GM12878 (cell line): ENCODE results near the gene GANC. TPM values are rescaled to one million over a fixed set of nuclear protein-coding genes. Genes with fewer than 3 reads are reported as not detected.

Experiments
- ATAC-seq: fragments of 200-7000 bp; cut with Tn5 transposase; 3 replicates; pipeline ENCODE4 v1.9.1; 2020; ENCODE audit warnings: mild to moderate bottlenecking, moderate library complexity
- BruUV-seq: library from RNA; stranded (reverse); fragments of 400-500 nt; replicated peaks from 2 replicates; lab custom pipeline; 2021; lab: Mats Ljungman, UMichigan
- CTCF ChIA-PET: fragments of 300-600 bp; sonication (Branson Sonifier 250); formaldehyde crosslinking; extraction: SDS; loops from one replicate; lab custom pipeline; 2021; ENCODE audit warnings: inconsistent platforms; lab: Yijun Ruan, JAX
- POLR2A ChIA-PET: fragments of 350-600 bp; formaldehyde crosslinking; extraction: SDS; loops from one replicate; lab custom pipeline; 2021; ENCODE audit warnings: inconsistent platforms; lab: Charles Lee
- RAD21 ChIA-PET: fragments of 300-600 bp; sonication (Branson Sonifier 250); formaldehyde crosslinking; loops from one replicate; lab custom pipeline; 2023; ENCODE audit warnings: antibody characterized with exemption; ENCODE audit not compliant: unreplicated experiment; lab: Charles Lee
- SMC1A ChIA-PET: fragments of 300-600 bp; sonication (Branson Sonifier 250); formaldehyde crosslinking; loops from one replicate; lab custom pipeline; 2023; ENCODE audit not compliant: unreplicated experiment, uncharacterized antibody; lab: Charles Lee
- DNase-seq: peaks from one replicate; pipeline ENCODE4 v3.0.0-alpha.2; 2011; ENCODE audit warnings: low read depth, low spot score
- FAIRE-seq: peaks from 3 replicates; lab custom pipeline; 2011; peaks lifted over from hg19 to GRCh38; lab: Jason Lieb, UNC
- H2AFZ ChIP-seq: 2 replicates; pipeline ENCODE4 v1.6.0; 2011; ENCODE audit warnings: low read depth, low read length, control low read depth; ENCODE audit not compliant: control insufficient read depth
- H3K27ac ChIP-seq: 2 replicates; pipeline ENCODE4 v1.5.1; 2011; ENCODE audit warnings: control low read depth; ENCODE audit not compliant: control insufficient read depth, insufficient read depth
- H3K27me3 ChIP-seq, 2 experiments: replicated peaks in 1 of 2; 2 replicates each; pipeline versions ENCODE4 v1.6.0 to v1.6.1; 2011; ENCODE audit warnings: low read length in 1 of 2; ENCODE audit not compliant: control insufficient read depth in 2 of 2, insufficient read depth in 2 of 2
- H3K36me3 ChIP-seq, 2 experiments: 2 replicates each; pipeline ENCODE4 v1.5.1; 2011; ENCODE audit warnings: low read length in 1 of 2; ENCODE audit not compliant: control insufficient read depth in 2 of 2, insufficient read depth in 2 of 2
- H3K4me1 ChIP-seq: 2 replicates; pipeline ENCODE4 v1.6.1; 2011; ENCODE audit warnings: mild to moderate bottlenecking, low read length, moderate library complexity, mixed read lengths; ENCODE audit not compliant: control insufficient read depth, insufficient read depth
- H3K4me2 ChIP-seq: 2 replicates; pipeline ENCODE4 v1.6.0; 2011; ENCODE audit warnings: control low read depth; ENCODE audit not compliant: control insufficient read depth, insufficient read depth
- H3K4me3 ChIP-seq: fragments of 200-600 bp; sonication (generic); 2 replicates; pipeline ENCODE4 v1.5.1; 2016
- H3K79me2 ChIP-seq: 2 replicates; pipeline ENCODE4 v1.6.0; 2011; ENCODE audit warnings: low read length; ENCODE audit not compliant: control insufficient read depth, insufficient read depth
- H3K9ac ChIP-seq: 2 replicates; pipeline ENCODE4 v1.8.0; 2011; ENCODE audit warnings: low read length, control low read depth, mixed read lengths; ENCODE audit not compliant: control insufficient read depth, insufficient read depth
- H3K9me3 ChIP-seq: replicated peaks from 3 replicates; pipeline ENCODE4 v1.5.1; 2011; ENCODE audit warnings: mild to moderate bottlenecking, low read length; ENCODE audit not compliant: control insufficient read depth, insufficient read depth
- H4K20me1 ChIP-seq: 2 replicates; pipeline ENCODE4 v1.6.0; 2011; ENCODE audit not compliant: control insufficient read depth, insufficient read depth
- GATAD2B ChIP-seq: fragments of 450-650 bp; conservative IDR thresholded peaks from 2 replicates; pipeline ENCODE4 v1.6.1; 2017; ENCODE audit warnings: low read depth, mild to moderate bottlenecking, moderate library complexity
- LARP7 ChIP-seq: fragments of 450-650 bp; IDR thresholded peaks from 2 replicates; pipeline ENCODE4 v1.6.1; 2017; ENCODE audit warnings: mild to moderate bottlenecking
- NBN ChIP-seq: fragments of 450-650 bp; IDR thresholded peaks from 2 replicates; pipeline ENCODE4 v1.6.1; 2016
- ZBED1 ChIP-seq: IDR thresholded peaks from 2 replicates; pipeline ENCODE4 v1.6.1; 2016; ENCODE audit warnings: borderline replicate concordance
- ZNF622 ChIP-seq: fragments of 450-650 bp; IDR thresholded peaks from 2 replicates; pipeline ENCODE4 v1.6.1; 2017; ENCODE audit warnings: mild to moderate bottlenecking, inconsistent platforms
- WGBS: methylation state at CpG from one replicate; pipeline ENCODE4 v1.1.6; 2016; ENCODE audit warnings: low lambda C conversion rate; ENCODE audit not compliant: insufficient replicate concordance, insufficient coverage; ENCODE audit errors: missing lambda C conversion rate; 5-methylcytosine and 5-hydroxymethylcytosine counted together
- in situ Hi-C: fragments of 300-500 bp; cut with MboI; formaldehyde crosslinking; loops from 9 replicates; pipeline ENCODE4 v1.14.3; 2018; ENCODE audit warnings: mixed read lengths
- intact Hi-C: fragments of 100-400 bp; cut with micrococcal nuclease; formaldehyde crosslinking; loops from one replicate; pipeline ENCODE4 v1.14.2; 2022; ENCODE audit not compliant: unreplicated experiment
- polyA plus RNA-seq, 11 experiments: library from polyadenylated mRNA; depleted of rRNA in 4 of 11; unstranded in 6 of 11; stranded (reverse) in 5 of 11; fragments of >200 nt; fragmentation: Nextera tagmentation in 4 of 11; fragmentation: Illumina TruSeq in 1 of 11; extraction: Ambion mirVana in 4 of 11; extraction: Trizol in 1 of 11; gene quantifications; 1 replicate in 1 of 11; 2 replicates in 10 of 11; pipeline versions ENCODE4 v1.2.1 to v1.2.3, GENCODE V29; 2011 to 2016; ENCODE audit warnings: inconsistent platforms in 2 of 11, missing spikeins in 2 of 11, low read depth in 1 of 11
- total RNA-seq, 4 experiments: library from RNA; depleted of rRNA in 3 of 4; stranded (reverse); fragments of >200 nt in 3 of 4; fragmentation: Illumina TruSeq in 1 of 4; extraction: Trizol in 1 of 4; gene quantifications; 2 replicates each; pipeline versions ENCODE4 v1.2.1 to v1.2.3, GENCODE V29; 2013 to 2021
- TF ChIP-seq, protein P1 (sequence below): fragments of 450-650 bp; IDR thresholded peaks from 2 replicates; pipeline ENCODE4 v1.6.1; 2016; ENCODE audit warnings: mild to moderate bottlenecking
- TF ChIP-seq, protein P2 (sequence below): IDR thresholded peaks from 2 replicates; pipeline ENCODE4 v1.6.1; 2012; ENCODE audit warnings: low read depth, low read length, improper control_type of control experiment

The GANC gene
- total and polyA plus RNA-seq, 10 of the 15 experiments (the other 5 are each of a cell fraction or from before 2014, with no cell fraction given), result 11.3 to 35.3 (median 23.0) TPM

DNA sequence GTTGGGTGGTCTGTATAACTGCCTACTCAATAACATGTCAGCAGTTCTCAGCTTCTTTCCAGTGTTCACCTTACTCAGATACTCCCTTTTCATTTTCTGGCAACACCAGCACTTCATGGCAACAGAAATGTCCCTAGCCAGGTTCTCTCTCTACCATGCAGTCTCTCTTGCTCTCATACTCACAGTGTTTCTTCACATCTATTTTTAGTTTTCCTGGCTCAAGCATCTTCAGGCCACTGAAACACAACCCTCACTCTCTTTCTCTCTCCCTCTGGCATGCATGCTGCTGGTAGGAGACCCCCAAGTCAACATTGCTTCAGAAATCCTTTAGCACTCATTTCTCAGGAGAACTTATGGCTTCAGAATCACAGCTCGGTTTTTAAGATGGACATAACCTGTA lies 86.2 kb downstream of the GANC start, which contains the start of gene CAPN3:
TSS of gene CAPN3 (plus strand) at position 253 of the 400 bp plus-strand sequence. CDS start 305 bp downstream, outside the sequence.
- Histone ChIP-seq H2AFZ (no peak within 1 kb of the TSS), H3K4me3 (no peak within 1 kb of the TSS), H3K27ac (no peak within 1 kb of the TSS), H3K79me2 (no peaks in the 10 kb centered on the region), H3K4me2 (no peak within 1 kb of the TSS), H3K36me3 (peaks cover 0 to 3% of the 10 kb centered on the region in 2 experiments; a peak in 1 of 4 replicates), H4K20me1 (no peaks in the 10 kb centered on the region), H3K4me1 (no peaks in the 10 kb centered on the region), H3K9ac (no peak within 1 kb of the TSS), H3K27me3 (no peaks in the 10 kb centered on the region), H3K9me3 (no peaks in the 10 kb centered on the region)
- FAIRE-seq, result no peak
- BruUV-seq, result no TSS peak
- ChIA-PET POLR2A (interaction anchor here (0.6 kb wide), 1 partner anchor 145 kb away, joined by 3 read pairs; no protein-coding TSS in a partner anchor), CTCF (no interaction called here), RAD21 (no interaction called here), SMC1A (interaction anchor here (0.7 kb wide), 1 partner anchor 20 kb away, joined by 3 read pairs; no protein-coding TSS in a partner anchor)
- in situ Hi-C loops, result no loop called here
- intact Hi-C loops, result no loop called here
- no peak for DNase-seq
- TF ChIP-seq ZBED1 (no peak), LARP7 (no peak), GATAD2B (no peak), ZNF622 (no peak), NBN (no peak)
- TF ChIP-seq, protein P1, sequence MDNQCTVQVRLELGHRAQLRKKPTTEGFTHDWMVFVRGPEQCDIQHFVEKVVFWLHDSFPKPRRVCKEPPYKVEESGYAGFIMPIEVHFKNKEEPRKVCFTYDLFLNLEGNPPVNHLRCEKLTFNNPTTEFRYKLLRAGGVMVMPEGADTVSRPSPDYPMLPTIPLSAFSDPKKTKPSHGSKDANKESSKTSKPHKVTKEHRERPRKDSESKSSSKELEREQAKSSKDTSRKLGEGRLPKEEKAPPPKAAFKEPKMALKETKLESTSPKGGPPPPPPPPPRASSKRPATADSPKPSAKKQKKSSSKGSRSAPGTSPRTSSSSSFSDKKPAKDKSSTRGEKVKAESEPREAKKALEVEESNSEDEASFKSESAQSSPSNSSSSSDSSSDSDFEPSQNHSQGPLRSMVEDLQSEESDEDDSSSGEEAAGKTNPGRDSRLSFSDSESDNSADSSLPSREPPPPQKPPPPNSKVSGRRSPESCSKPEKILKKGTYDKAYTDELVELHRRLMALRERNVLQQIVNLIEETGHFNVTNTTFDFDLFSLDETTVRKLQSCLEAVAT, result no peak
- TF ChIP-seq, protein P2, sequence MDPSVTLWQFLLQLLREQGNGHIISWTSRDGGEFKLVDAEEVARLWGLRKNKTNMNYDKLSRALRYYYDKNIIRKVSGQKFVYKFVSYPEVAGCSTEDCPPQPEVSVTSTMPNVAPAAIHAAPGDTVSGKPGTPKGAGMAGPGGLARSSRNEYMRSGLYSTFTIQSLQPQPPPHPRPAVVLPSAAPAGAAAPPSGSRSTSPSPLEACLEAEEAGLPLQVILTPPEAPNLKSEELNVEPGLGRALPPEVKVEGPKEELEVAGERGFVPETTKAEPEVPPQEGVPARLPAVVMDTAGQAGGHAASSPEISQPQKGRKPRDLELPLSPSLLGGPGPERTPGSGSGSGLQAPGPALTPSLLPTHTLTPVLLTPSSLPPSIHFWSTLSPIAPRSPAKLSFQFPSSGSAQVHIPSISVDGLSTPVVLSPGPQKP, result no peak
- ATAC-seq, result no peak
- WGBS, result 94% methylated on average over 1 of the region's 1 CpG
